SK-N-MC (cell line): ENCODE results near the gene RMND5A.
A peak's percentile ranks its signal among the peaks of the same experiment; 100 is the strongest.
"Not testable (repeated sequence)": the region's sequence is repeated elsewhere in the genome, so short reads cannot be mapped to it uniquely, and the experiment has no call there.

Source experiments
- DNase-seq: peaks from one replicate; pipeline ENCODE4 v3.0.0-alpha.2; 2011; ENCODE audit warnings: low read depth, low spot score
- H3K27ac ChIP-seq: fragments of 200-600 bp; sonication (generic); 2 replicates; pipeline ENCODE4 v1.5.1; 2016; ENCODE audit warnings: mixed run types
- H3K36me3 ChIP-seq: fragments of 200-600 bp; sonication (generic); 2 replicates; pipeline ENCODE4 v1.6.1; 2017; ENCODE audit warnings: antibody characterized with exemption, low read length, mixed read lengths; ENCODE audit not compliant: insufficient read depth
- H3K4me3 ChIP-seq: fragments of 200-600 bp; sonication (generic); 2 replicates; pipeline ENCODE4 v1.5.1; 2016
- H3K9ac ChIP-seq: fragments of 200-600 bp; sonication (generic); 2 replicates; pipeline ENCODE4 v1.8.0; 2017; ENCODE audit warnings: mixed run types, mixed read lengths; ENCODE audit not compliant: insufficient read length
- H3K9me3 ChIP-seq: fragments of 200-600 bp; sonication (generic); 2 replicates; pipeline ENCODE4 v1.6.1; 2017; ENCODE audit warnings: low read depth, mild to moderate bottlenecking, antibody characterized with exemption, low read length, moderate library complexity, mixed read lengths
- EZH2 ChIP-seq: fragments of 200-600 bp; sonication (generic); IDR thresholded peaks from one replicate; pipeline ENCODE4 v1.6.1; 2017; ENCODE audit warnings: antibody characterized with exemption
- FOXP2 ChIP-seq: optimal IDR thresholded peaks from 2 replicates; pipeline ENCODE3; 2011; ENCODE audit warnings: mild to moderate bottlenecking, moderate library complexity; ENCODE audit not compliant: insufficient read depth; ENCODE audit errors: extremely low read length, control extremely low read depth
- POLR2AphosphoS5 ChIP-seq: IDR thresholded peaks from 2 replicates; pipeline ENCODE4 v1.6.1; 2012; ENCODE audit warnings: mild to moderate bottlenecking, low read depth, low read length, borderline replicate concordance

The RMND5A gene

GRCh38 chr2:86719637-86720539 lies at the start of gene RMND5A:
Gene RMND5A, plus strand, starts transcription at chr2:86720291. Its CDS starts 377 bp downstream, at chr2:86720668.
- not testable (repeated sequence) for DNase-seq, H3K36me3 ChIP-seq, H3K9me3 ChIP-seq
- Histone ChIP-seq H3K4me3 (peak within 1 kb of the TSS; percentile 80), H3K9ac (peak within 1 kb of the TSS; percentile 62), H3K27ac (peak within 1 kb of the TSS; percentile 75)
- TF ChIP-seq POLR2AphosphoS5 = peak; percentile 47; the same call in 1 of the 2 replicates

GRCh38 chr2:86671337-86671981 lies 48.6 kb upstream of the RMND5A start:
- no peaks in the 10 kb centered on the region for H3K9me3 ChIP-seq
- no peak for TF ChIP-seq FOXP2
- TF ChIP-seq EZH2 = no peak
- no peak overlapping the region for H3K27ac ChIP-seq
- DNase-seq = no peak
- no peak overlapping the region for H3K9ac ChIP-seq
- no peaks in the 10 kb centered on the region for H3K36me3 ChIP-seq
- H3K4me3 ChIP-seq = no peak overlapping the region

- Histone ChIP-seq H3K9me3 (no peaks in the 10 kb centered on the region), H3K4me3 (no peak overlapping the region), H3K27ac (no peak overlapping the region), H3K9ac (no peak overlapping the region), H3K36me3 (no peaks in the 10 kb centered on the region)
- TF ChIP-seq FOXP2 (no peak), EZH2 (no peak), POLR2AphosphoS5 (no peak)
- DNase-seq = no peak
Measured at GRCh38 chr2:86672027-86672545, 48.0 kb upstream of the RMND5A start.

GRCh38 chr2:86673011-86673410 lies 47.1 kb upstream of the RMND5A start:
- Histone ChIP-seq H3K4me3 (no peak overlapping the region), H3K27ac (no peak overlapping the region), H3K9ac (no peak overlapping the region), H3K9me3 (no peaks in the 10 kb centered on the region), H3K36me3 (no peaks in the 10 kb centered on the region)
- TF ChIP-seq FOXP2 (no peak), POLR2AphosphoS5 (no peak), EZH2 (no peak)
- no peak for DNase-seq

GRCh38 chr2:86673986-86674670 lies 46.0 kb upstream of the RMND5A start:
- H3K9me3 ChIP-seq = no peaks in the 10 kb centered on the region
- no peak for TF ChIP-seq EZH2
- no peak for TF ChIP-seq POLR2AphosphoS5
- TF ChIP-seq FOXP2 = no peak
- DNase-seq = no peak
- no peak overlapping the region for H3K4me3 ChIP-seq
- H3K9ac ChIP-seq = no peak overlapping the region
- no peak overlapping the region for H3K27ac ChIP-seq
- H3K36me3 ChIP-seq = no peaks in the 10 kb centered on the region

GRCh38 chr2:86675104-86675503 lies 45.0 kb upstream of the RMND5A start:
- TF ChIP-seq EZH2 (no peak), FOXP2 (no peak), POLR2AphosphoS5 (no peak)
- H3K36me3 ChIP-seq = no peaks in the 10 kb centered on the region
- no peaks in the 10 kb centered on the region for H3K9me3 ChIP-seq
- no peak overlapping the region for H3K27ac ChIP-seq
- H3K9ac ChIP-seq = no peak overlapping the region
- no peak for DNase-seq
- H3K4me3 ChIP-seq = no peak overlapping the region

GRCh38 chr2:86675511-86676015 lies 44.5 kb upstream of the RMND5A start:
- Histone ChIP-seq H3K4me3 (no peak overlapping the region), H3K36me3 (no peaks in the 10 kb centered on the region), H3K9me3 (no peaks in the 10 kb centered on the region), H3K9ac (no peak overlapping the region), H3K27ac (no peak overlapping the region)
- TF ChIP-seq FOXP2 (no peak), EZH2 (no peak), POLR2AphosphoS5 (no peak)
- DNase-seq = no peak

- no peaks in the 10 kb centered on the region for H3K36me3 ChIP-seq
- no peak overlapping the region for H3K27ac ChIP-seq
- TF ChIP-seq FOXP2 (no peak), EZH2 (no peak), POLR2AphosphoS5 (no peak)
- no peak for DNase-seq
- H3K9ac ChIP-seq = no peak overlapping the region
- H3K9me3 ChIP-seq = no peaks in the 10 kb centered on the region
- H3K4me3 ChIP-seq = no peak overlapping the region
Measured at GRCh38 chr2:86677816-86678215, 42.3 kb upstream of the RMND5A start.
